K562 (cell line): Measurements from ENCODE around the gene PHYKPL. TPM values are rescaled to one million over a fixed set of nuclear protein-coding genes. Genes with fewer than 3 reads are reported as not detected.
A peak's percentile ranks its signal among the peaks of the same experiment; 100 is the strongest.

Source experiments
- BRD4 ChIP-seq: fragments of 200-600 bp; sonication (generic); IDR thresholded peaks from 2 replicates; pipeline ENCODE4 v1.6.1; 2017; ENCODE audit warnings: inconsistent platforms
- CBX3 ChIP-seq, 2 experiments: IDR thresholded peaks; 1 replicate in 1 of 2; 2 replicates in 1 of 2; pipeline ENCODE4 v1.6.1; 2012; ENCODE audit warnings: inconsistent platforms in 2 of 2, low read length in 2 of 2, borderline replicate concordance in 1 of 2, control low read depth in 1 of 2
- KAT8 ChIP-seq: fragments of 450-650 bp; IDR thresholded peaks from 2 replicates; pipeline ENCODE4 v1.6.1; 2016; ENCODE audit warnings: low read depth, mild to moderate bottlenecking
- RBFOX2 ChIP-seq: fragments of 200-400 bp; formaldehyde crosslinking; IDR thresholded peaks from 2 replicates; pipeline ENCODE4 v1.6.1; 2017; ENCODE audit warnings: low read depth, mild to moderate bottlenecking, low read length, moderate library complexity
- polyA plus RNA-seq, 8 experiments: library from polyadenylated mRNA; depleted of rRNA in 4 of 8; stranded (reverse) in 5 of 8; unstranded in 3 of 8; fragments of >200 nt; fragmentation: Nextera tagmentation in 2 of 8; fragmentation: Illumina TruSeq in 1 of 8; extraction: Ambion mirVana in 2 of 8; extraction: Trizol in 1 of 8; gene quantifications; 2 replicates each; pipeline versions ENCODE4 v1.2.1 to v1.2.3, GENCODE V29; 2011 to 2014; ENCODE audit warnings: inconsistent platforms in 1 of 8, missing spikeins in 1 of 8
- total RNA-seq, 7 experiments: library from RNA; depleted of rRNA in 6 of 7; stranded (reverse); fragments of >200 nt in 6 of 7; fragmentation: Illumina TruSeq in 2 of 7; extraction: Trizol in 2 of 7; gene quantifications; 2 replicates each; pipeline versions ENCODE4 v1.2.1 to v1.2.3, GENCODE V29; 2011 to 2021; ENCODE audit warnings: low replicate concordance in 1 of 7
- TF ChIP-seq, protein P1 (sequence below): fragments of 450-650 bp; IDR thresholded peaks from 2 replicates; pipeline ENCODE4 v1.6.1; 2018; ENCODE audit not compliant: partially characterized antibody
- TF ChIP-seq, protein P2 (sequence below): sonication (generic); formaldehyde crosslinking; IDR thresholded peaks from 2 replicates; pipeline ENCODE4 v1.8.1; 2023; ENCODE audit warnings: mild to moderate bottlenecking, missing genetic modification reagents
- TF ChIP-seq, protein P3 (sequence below): sonication (generic); formaldehyde crosslinking; IDR thresholded peaks from 2 replicates; pipeline ENCODE4 v1.8.0; 2023; ENCODE audit warnings: missing genetic modification reagents, mild to moderate bottlenecking, borderline replicate concordance
- TF ChIP-seq, protein P4 (sequence below): sonication (generic); formaldehyde crosslinking; IDR thresholded peaks from 2 replicates; pipeline ENCODE4 v1.8.1; 2022; ENCODE audit warnings: missing genetic modification reagents
- TF ChIP-seq, protein P5 (sequence below): fragments of 450-650 bp; IDR thresholded peaks from 2 replicates; pipeline ENCODE4 v1.6.1; 2016; ENCODE audit warnings: borderline replicate concordance
- TF ChIP-seq, protein P6 (sequence below): sonication (generic); formaldehyde crosslinking; IDR thresholded peaks from 2 replicates; pipeline ENCODE4 v1.9.0; 2022; ENCODE audit warnings: mild to moderate bottlenecking, missing genetic modification reagents

Gene PHYKPL
- total and polyA plus RNA-seq, 9 of the 15 experiments (the other 6 are each of a cell fraction or from before 2014, with no cell fraction given), result 4.7 to 34.7 (median 18.6) TPM

DNA sequence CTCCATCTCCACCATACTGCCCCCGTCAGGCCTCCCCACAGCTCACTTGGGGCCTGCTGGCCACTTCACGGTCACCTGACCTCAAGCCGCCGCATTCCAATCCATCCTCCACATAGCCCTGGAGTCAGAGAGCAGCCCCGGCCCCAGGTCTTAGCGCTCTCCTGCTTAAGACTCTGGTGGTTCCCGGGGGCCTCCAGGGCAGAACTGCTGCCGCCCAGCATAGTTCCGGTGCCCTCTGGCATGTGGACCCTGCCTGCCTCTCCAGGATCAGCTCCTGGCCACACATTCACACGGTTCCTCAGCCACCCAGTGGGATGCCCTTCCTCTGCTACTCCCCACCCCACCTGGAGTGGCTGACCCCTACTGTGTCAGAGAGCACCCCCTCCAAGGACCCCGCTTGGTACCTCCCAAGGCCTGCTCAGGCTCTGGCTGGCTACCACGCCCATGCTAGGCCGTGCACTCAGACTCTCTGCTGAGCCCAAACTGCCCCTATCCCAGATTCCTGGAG lies 8.7 kb downstream of the PHYKPL start (continued):
- TF ChIP-seq, protein P1, sequence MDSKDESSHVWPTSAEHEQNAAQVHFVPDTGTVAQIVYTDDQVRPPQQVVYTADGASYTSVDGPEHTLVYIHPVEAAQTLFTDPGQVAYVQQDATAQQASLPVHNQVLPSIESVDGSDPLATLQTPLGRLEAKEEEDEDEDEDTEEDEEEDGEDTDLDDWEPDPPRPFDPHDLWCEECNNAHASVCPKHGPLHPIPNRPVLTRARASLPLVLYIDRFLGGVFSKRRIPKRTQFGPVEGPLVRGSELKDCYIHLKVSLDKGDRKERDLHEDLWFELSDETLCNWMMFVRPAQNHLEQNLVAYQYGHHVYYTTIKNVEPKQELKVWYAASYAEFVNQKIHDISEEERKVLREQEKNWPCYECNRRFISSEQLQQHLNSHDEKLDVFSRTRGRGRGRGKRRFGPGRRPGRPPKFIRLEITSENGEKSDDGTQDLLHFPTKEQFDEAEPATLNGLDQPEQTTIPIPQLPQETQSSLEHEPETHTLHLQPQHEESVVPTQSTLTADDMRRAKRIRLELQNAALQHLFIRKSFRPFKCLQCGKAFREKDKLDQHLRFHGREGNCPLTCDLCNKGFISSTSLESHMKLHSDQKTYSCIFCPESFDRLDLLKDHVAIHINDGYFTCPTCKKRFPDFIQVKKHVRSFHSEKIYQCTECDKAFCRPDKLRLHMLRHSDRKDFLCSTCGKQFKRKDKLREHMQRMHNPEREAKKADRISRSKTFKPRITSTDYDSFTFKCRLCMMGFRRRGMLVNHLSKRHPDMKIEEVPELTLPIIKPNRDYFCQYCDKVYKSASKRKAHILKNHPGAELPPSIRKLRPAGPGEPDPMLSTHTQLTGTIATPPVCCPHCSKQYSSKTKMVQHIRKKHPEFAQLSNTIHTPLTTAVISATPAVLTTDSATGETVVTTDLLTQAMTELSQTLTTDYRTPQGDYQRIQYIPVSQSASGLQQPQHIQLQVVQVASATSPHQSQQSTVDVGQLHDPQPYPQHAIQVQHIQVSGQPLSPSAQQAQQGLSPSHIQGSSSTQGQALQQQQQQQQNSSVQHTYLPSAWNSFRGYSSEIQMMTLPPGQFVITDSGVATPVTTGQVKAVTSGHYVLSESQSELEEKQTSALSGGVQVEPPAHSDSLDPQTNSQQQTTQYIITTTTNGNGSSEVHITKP, result peak; percentile 69
- TF ChIP-seq RBFOX2 (peak; percentile 50), KAT8 (no peak), CBX3 (IDR thresholded peaks at IDR 0.05; ENCODE audit: borderline replicate concordance in 1 of 2, low read length in 2 of 2) (no peak), BRD4 (no peak)
- TF ChIP-seq, protein P2, sequence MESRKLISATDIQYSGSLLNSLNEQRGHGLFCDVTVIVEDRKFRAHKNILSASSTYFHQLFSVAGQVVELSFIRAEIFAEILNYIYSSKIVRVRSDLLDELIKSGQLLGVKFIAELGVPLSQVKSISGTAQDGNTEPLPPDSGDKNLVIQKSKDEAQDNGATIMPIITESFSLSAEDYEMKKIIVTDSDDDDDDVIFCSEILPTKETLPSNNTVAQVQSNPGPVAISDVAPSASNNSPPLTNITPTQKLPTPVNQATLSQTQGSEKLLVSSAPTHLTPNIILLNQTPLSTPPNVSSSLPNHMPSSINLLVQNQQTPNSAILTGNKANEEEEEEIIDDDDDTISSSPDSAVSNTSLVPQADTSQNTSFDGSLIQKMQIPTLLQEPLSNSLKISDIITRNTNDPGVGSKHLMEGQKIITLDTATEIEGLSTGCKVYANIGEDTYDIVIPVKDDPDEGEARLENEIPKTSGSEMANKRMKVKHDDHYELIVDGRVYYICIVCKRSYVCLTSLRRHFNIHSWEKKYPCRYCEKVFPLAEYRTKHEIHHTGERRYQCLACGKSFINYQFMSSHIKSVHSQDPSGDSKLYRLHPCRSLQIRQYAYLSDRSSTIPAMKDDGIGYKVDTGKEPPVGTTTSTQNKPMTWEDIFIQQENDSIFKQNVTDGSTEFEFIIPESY, result peak; percentile 96
- TF ChIP-seq, protein P3, sequence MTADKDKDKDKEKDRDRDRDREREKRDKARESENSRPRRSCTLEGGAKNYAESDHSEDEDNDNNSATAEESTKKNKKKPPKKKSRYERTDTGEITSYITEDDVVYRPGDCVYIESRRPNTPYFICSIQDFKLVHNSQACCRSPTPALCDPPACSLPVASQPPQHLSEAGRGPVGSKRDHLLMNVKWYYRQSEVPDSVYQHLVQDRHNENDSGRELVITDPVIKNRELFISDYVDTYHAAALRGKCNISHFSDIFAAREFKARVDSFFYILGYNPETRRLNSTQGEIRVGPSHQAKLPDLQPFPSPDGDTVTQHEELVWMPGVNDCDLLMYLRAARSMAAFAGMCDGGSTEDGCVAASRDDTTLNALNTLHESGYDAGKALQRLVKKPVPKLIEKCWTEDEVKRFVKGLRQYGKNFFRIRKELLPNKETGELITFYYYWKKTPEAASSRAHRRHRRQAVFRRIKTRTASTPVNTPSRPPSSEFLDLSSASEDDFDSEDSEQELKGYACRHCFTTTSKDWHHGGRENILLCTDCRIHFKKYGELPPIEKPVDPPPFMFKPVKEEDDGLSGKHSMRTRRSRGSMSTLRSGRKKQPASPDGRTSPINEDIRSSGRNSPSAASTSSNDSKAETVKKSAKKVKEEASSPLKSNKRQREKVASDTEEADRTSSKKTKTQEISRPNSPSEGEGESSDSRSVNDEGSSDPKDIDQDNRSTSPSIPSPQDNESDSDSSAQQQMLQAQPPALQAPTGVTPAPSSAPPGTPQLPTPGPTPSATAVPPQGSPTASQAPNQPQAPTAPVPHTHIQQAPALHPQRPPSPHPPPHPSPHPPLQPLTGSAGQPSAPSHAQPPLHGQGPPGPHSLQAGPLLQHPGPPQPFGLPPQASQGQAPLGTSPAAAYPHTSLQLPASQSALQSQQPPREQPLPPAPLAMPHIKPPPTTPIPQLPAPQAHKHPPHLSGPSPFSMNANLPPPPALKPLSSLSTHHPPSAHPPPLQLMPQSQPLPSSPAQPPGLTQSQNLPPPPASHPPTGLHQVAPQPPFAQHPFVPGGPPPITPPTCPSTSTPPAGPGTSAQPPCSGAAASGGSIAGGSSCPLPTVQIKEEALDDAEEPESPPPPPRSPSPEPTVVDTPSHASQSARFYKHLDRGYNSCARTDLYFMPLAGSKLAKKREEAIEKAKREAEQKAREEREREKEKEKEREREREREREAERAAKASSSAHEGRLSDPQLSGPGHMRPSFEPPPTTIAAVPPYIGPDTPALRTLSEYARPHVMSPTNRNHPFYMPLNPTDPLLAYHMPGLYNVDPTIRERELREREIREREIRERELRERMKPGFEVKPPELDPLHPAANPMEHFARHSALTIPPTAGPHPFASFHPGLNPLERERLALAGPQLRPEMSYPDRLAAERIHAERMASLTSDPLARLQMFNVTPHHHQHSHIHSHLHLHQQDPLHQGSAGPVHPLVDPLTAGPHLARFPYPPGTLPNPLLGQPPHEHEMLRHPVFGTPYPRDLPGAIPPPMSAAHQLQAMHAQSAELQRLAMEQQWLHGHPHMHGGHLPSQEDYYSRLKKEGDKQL (CRISPR knock-in tag), result no peak
- TF ChIP-seq, protein P4, sequence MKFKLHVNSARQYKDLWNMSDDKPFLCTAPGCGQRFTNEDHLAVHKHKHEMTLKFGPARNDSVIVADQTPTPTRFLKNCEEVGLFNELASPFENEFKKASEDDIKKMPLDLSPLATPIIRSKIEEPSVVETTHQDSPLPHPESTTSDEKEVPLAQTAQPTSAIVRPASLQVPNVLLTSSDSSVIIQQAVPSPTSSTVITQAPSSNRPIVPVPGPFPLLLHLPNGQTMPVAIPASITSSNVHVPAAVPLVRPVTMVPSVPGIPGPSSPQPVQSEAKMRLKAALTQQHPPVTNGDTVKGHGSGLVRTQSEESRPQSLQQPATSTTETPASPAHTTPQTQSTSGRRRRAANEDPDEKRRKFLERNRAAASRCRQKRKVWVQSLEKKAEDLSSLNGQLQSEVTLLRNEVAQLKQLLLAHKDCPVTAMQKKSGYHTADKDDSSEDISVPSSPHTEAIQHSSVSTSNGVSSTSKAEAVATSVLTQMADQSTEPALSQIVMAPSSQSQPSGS, result no peak
- TF ChIP-seq, protein P5, sequence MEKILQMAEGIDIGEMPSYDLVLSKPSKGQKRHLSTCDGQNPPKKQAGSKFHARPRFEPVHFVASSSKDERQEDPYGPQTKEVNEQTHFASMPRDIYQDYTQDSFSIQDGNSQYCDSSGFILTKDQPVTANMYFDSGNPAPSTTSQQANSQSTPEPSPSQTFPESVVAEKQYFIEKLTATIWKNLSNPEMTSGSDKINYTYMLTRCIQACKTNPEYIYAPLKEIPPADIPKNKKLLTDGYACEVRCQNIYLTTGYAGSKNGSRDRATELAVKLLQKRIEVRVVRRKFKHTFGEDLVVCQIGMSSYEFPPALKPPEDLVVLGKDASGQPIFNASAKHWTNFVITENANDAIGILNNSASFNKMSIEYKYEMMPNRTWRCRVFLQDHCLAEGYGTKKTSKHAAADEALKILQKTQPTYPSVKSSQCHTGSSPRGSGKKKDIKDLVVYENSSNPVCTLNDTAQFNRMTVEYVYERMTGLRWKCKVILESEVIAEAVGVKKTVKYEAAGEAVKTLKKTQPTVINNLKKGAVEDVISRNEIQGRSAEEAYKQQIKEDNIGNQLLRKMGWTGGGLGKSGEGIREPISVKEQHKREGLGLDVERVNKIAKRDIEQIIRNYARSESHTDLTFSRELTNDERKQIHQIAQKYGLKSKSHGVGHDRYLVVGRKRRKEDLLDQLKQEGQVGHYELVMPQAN, result no peak
- TF ChIP-seq, protein P6, sequence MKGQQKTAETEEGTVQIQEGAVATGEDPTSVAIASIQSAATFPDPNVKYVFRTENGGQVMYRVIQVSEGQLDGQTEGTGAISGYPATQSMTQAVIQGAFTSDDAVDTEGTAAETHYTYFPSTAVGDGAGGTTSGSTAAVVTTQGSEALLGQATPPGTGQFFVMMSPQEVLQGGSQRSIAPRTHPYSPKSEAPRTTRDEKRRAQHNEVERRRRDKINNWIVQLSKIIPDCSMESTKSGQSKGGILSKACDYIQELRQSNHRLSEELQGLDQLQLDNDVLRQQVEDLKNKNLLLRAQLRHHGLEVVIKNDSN (CRISPR knock-in tag), result 0 out of 2 replicates have a peak, but pooled peaks have one; percentile 25
